Midbrain (tissue), 1 donor: ENCODE results near the gene RAPGEF3.

Experiments
- DNase-seq: peaks from one replicate; lab custom pipeline; 2025; lab: John Stamatoyannopoulos, UW

Gene RAPGEF3

GRCh38 chr12:47757364-47757839 is 1.3 kb downstream of the RAPGEF3 start:
- no peak for DNase-seq

GRCh38 chr12:47755655-47756562 is 2.8 kb downstream of the RAPGEF3 start:
- no peak for DNase-seq

GRCh38 chr12:47754881-47755280 is 3.8 kb downstream of the RAPGEF3 start:
- peak; percentile 33 for DNase-seq

- DNase-seq = no peak
Measured at GRCh38 chr12:47754126-47754525, 4.6 kb downstream of the RAPGEF3 start.

- DNase-seq = peak; percentile 39
Measured at GRCh38 chr12:47753021-47754001, 5.4 kb downstream of the RAPGEF3 start.

DNA sequence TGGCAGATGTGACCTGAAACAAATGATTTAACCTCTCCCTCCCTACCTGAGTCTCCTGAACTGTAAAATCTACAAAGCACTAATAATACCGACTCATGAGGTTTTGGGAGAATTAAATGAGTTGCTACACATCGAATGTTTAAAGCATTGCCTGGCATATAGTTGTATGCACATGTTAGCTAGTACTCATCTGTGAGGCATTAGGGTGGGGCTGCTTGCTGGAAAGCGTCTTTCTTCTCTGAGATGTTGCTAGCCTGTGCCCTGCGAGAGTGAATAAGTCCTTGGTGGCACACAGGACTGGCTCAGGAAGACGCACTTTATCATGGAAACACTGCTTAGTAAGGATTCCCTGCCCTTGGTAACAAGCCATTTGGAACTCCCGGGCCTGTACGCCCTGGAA is 6.1 kb downstream of the RAPGEF3 start:
- DNase-seq = no peak

- DNase-seq = no peak
Measured at GRCh38 chr12:47752121-47752520, 6.6 kb downstream of the RAPGEF3 start.

GRCh38 chr12:47751561-47751960 is 7.1 kb downstream of the RAPGEF3 start:
- no peak for DNase-seq

DNA sequence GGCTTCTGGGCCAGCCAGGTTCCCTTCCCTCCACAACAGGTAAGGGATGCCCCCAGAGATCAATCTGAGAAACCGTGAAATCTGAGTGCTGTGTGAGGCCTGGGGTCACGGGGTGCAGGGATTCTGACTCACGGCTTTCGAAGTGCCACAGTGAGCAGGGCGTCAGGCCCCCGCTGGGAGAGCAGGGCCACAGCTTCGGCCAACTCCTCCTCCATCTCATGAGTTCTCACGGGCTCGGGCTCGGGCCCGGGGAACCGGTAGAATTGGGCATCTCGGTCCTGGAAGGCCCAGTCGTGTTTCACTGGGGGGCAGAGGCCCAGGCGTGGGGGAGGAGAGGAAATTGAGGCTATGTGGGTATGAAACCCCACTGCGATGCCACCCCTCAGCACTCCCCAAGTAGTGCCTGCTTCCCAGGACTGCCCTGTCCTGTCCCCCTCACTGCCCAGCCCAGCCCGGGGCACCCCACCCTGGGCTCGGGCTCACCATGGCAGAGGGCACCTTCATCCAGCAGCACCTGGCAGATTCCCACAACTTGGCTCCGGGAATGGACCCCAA is 7.7 kb downstream of the RAPGEF3 start:
- no peak for DNase-seq

- DNase-seq = no peak
Measured at GRCh38 chr12:47750229-47750798, 8.4 kb downstream of the RAPGEF3 start.

- no peak for DNase-seq
Measured at GRCh38 chr12:47748899-47749298, 9.8 kb downstream of the RAPGEF3 start.

DNA sequence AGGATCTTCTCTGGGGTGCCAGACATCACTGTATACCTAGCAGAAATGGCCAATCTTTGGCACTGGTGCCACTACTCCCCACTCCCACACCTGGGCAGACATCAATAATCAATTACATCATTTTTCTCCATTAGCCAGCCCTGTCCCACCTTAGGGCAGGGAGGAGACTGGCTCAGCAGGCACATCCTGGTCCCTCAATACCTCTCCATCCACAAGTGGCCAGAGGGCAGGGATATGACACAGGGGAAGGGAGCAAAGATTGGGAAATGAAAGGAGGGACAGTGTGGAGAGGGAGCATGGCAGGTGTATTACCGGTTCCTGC is 10.2 kb downstream of the RAPGEF3 start:
- DNase-seq = no peak

- no peak for DNase-seq
Measured at GRCh38 chr12:47747596-47748506, 10.8 kb downstream of the RAPGEF3 start.

GRCh38 chr12:47747126-47747525 is 11.6 kb downstream of the RAPGEF3 start:
- no peak for DNase-seq

GRCh38 chr12:47746523-47746922 is 12.2 kb downstream of the RAPGEF3 start:
- no peak for DNase-seq

- DNase-seq = no peak
Measured at GRCh38 chr12:47746073-47746472, 12.6 kb downstream of the RAPGEF3 start.

- no peak for DNase-seq
Measured at GRCh38 chr12:47745485-47746041, 13.1 kb downstream of the RAPGEF3 start.

DNA sequence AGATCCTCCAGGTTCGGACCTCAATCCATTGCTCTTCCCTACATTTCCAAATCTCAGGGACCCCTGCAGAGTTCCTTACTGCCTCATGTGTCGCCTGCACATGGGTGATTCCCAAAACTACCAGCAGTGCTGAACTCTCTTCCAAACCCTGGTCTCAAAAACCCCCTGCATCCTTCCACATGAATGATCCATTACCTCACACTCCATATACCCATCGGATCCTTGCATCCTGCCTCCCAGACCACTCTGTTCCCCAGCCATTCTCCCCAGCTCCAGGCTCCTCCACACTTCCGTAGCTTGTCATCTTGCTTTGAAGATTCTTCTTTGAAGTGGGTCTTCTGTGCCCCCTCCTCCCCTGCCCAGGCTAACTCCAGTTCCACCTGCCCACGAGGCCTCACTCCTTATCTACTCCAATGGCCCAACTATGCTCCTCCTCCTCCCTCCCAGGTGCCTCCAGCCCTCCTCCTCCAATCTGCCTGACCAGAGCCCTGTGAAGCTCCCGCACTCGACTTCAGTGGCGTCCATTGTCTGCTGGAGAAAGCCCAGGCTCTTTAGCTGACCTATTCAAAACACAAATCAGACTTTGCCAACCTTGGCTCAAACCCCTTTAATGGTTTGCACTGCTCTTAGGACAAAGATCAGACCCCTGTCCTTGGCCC is 13.8 kb downstream of the RAPGEF3 start:
- no peak for DNase-seq

GRCh38 chr12:47744005-47744651 is 14.6 kb downstream of the RAPGEF3 start:
- no peak for DNase-seq
